Measurements from ENCODE around the gene TLK2. TPM values are rescaled to one million over a fixed set of nuclear protein-coding genes. Genes with fewer than 3 reads are reported as not detected.

TLK2 gene
- total RNA-seq, 1 experiment from 2014 or later = 48.6 TPM

DNA sequence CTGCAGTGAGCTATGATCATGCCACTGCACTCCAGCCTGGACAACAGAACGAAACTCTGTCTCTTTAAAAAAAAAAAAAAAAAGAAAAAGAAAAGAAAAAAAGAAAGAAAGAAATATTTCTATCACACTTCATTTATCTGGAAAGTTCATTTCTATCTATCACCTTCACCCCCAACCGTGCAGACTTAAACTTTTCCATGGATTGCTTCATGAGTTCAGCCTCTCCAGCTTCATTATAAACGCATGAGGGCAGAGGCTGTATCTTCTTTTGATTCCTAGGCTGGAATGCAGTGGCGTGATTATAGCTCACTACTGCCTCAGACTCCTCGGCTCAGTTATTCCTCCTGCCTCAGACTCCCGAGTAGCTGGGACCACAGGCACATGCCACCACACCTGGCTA is 177.0 kb downstream of the TLK2 start:
- Histone ChIP-seq H3K4me1 (ENCODE audit: low read length) (peaks cover 15% of the 10 kb centered on the region), H3K9me2 (replicated peaks; ENCODE audit: insufficient read depth, low read length) (no peaks in the 10 kb centered on the region), H3K79me2 (ENCODE audit: low read length) (no peaks in the 10 kb centered on the region), H3K4me3 (ENCODE audit: low read length) (no peak overlapping the region), H3K36me3 (ENCODE audit: insufficient read depth, low read length) (no peaks in the 10 kb centered on the region), H3K27me3 (ENCODE audit: low read length) (0 out of 2 replicates have a peak, but pooled peaks cover 2% of the 10 kb centered on the region), H3K9ac (ENCODE audit: low read length) (no peak overlapping the region), H3K27ac (ENCODE audit: low read length) (no peak overlapping the region), H3K9me3 (ENCODE audit: low read length) (no peaks in the 10 kb centered on the region), H2AFZ (ENCODE audit: low read length) (no peak overlapping the region), H4K20me1 (ENCODE audit: insufficient read depth, low read depth, low read length) (no peaks in the 10 kb centered on the region), H3K4me2 (ENCODE audit: low read depth, low read length, poor library complexity, severe bottlenecking) (no peak overlapping the region)
- no peak for DNase-seq

GRCh38 chr17:62656446-62656845 is 177.8 kb downstream of the TLK2 start:
- Histone ChIP-seq H4K20me1 (ENCODE audit: insufficient read depth, low read depth, low read length) (no peaks in the 10 kb centered on the region), H3K27ac (ENCODE audit: low read length) (no peak overlapping the region)

GRCh38 chr17:62657145-62657665 is 178.6 kb downstream of the TLK2 start:
- no peak overlapping the region for H2AFZ ChIP-seq (ENCODE audit: low read length)
- H3K4me1 ChIP-seq (ENCODE audit: low read length) = peaks cover 14% of the 10 kb centered on the region
- H3K27ac ChIP-seq (ENCODE audit: low read length) = no peak overlapping the region
- no peaks in the 10 kb centered on the region for H4K20me1 ChIP-seq (ENCODE audit: insufficient read depth, low read depth, low read length)
- no peaks in the 10 kb centered on the region for H3K79me2 ChIP-seq (ENCODE audit: low read length)
- H3K27me3 ChIP-seq (ENCODE audit: low read length) = no peaks in the 10 kb centered on the region
- H3K4me3 ChIP-seq (ENCODE audit: low read length) = no peak overlapping the region
- no peaks in the 10 kb centered on the region for H3K9me3 ChIP-seq (ENCODE audit: low read length)
- no peaks in the 10 kb centered on the region for H3K36me3 ChIP-seq (ENCODE audit: insufficient read depth, low read length)
- no peak for DNase-seq
- H3K4me2 ChIP-seq (ENCODE audit: low read depth, low read length, poor library complexity, severe bottlenecking) = no peak overlapping the region
- H3K9ac ChIP-seq (ENCODE audit: low read length) = no peak overlapping the region
- no peaks in the 10 kb centered on the region for H3K9me2 ChIP-seq (replicated peaks; ENCODE audit: insufficient read depth, low read length)

More at GRCh38 chr17:62656446-62656845, 177.8 kb downstream of the TLK2 start:
- H3K9me2 ChIP-seq (replicated peaks; ENCODE audit: insufficient read depth, low read length) = no peaks in the 10 kb centered on the region
- no peak for DNase-seq
- 0 out of 2 replicates have a peak, but pooled peaks cover 2% of the 10 kb centered on the region for H3K27me3 ChIP-seq (ENCODE audit: low read length)
- no peak overlapping the region for H3K4me3 ChIP-seq (ENCODE audit: low read length)
- H2AFZ ChIP-seq (ENCODE audit: low read length) = no peak overlapping the region
- no peak overlapping the region for H3K4me2 ChIP-seq (ENCODE audit: low read depth, low read length, poor library complexity, severe bottlenecking)
- no peak overlapping the region for H3K9ac ChIP-seq (ENCODE audit: low read length)
- H3K4me1 ChIP-seq (ENCODE audit: low read length) = peaks cover 15% of the 10 kb centered on the region
- no peaks in the 10 kb centered on the region for H3K36me3 ChIP-seq (ENCODE audit: insufficient read depth, low read length)
- no peaks in the 10 kb centered on the region for H3K9me3 ChIP-seq (ENCODE audit: low read length)
- H3K79me2 ChIP-seq (ENCODE audit: low read length) = no peaks in the 10 kb centered on the region

- H2AFZ ChIP-seq (ENCODE audit: low read length) = no peak overlapping the region
- no peaks in the 10 kb centered on the region for H3K79me2 ChIP-seq (ENCODE audit: low read length)
- H3K4me1 ChIP-seq (ENCODE audit: low read length) = peaks cover 9% of the 10 kb centered on the region
- H3K9me3 ChIP-seq (ENCODE audit: low read length) = no peaks in the 10 kb centered on the region
- no peak overlapping the region for H3K4me3 ChIP-seq (ENCODE audit: low read length)
- H3K36me3 ChIP-seq (ENCODE audit: insufficient read depth, low read length) = no peaks in the 10 kb centered on the region
- no peaks in the 10 kb centered on the region for H4K20me1 ChIP-seq (ENCODE audit: insufficient read depth, low read depth, low read length)
- no peaks in the 10 kb centered on the region for H3K27me3 ChIP-seq (ENCODE audit: low read length)
- DNase-seq = no peak
- H3K9me2 ChIP-seq (replicated peaks; ENCODE audit: insufficient read depth, low read length) = no peaks in the 10 kb centered on the region
- no peak overlapping the region for H3K4me2 ChIP-seq (ENCODE audit: low read depth, low read length, poor library complexity, severe bottlenecking)
- no peak overlapping the region for H3K27ac ChIP-seq (ENCODE audit: low read length)
- no peak overlapping the region for H3K9ac ChIP-seq (ENCODE audit: low read length)
These were observed 179.1 kb downstream of the TLK2 start for GRCh38 chr17:62657690-62658089.

DNA sequence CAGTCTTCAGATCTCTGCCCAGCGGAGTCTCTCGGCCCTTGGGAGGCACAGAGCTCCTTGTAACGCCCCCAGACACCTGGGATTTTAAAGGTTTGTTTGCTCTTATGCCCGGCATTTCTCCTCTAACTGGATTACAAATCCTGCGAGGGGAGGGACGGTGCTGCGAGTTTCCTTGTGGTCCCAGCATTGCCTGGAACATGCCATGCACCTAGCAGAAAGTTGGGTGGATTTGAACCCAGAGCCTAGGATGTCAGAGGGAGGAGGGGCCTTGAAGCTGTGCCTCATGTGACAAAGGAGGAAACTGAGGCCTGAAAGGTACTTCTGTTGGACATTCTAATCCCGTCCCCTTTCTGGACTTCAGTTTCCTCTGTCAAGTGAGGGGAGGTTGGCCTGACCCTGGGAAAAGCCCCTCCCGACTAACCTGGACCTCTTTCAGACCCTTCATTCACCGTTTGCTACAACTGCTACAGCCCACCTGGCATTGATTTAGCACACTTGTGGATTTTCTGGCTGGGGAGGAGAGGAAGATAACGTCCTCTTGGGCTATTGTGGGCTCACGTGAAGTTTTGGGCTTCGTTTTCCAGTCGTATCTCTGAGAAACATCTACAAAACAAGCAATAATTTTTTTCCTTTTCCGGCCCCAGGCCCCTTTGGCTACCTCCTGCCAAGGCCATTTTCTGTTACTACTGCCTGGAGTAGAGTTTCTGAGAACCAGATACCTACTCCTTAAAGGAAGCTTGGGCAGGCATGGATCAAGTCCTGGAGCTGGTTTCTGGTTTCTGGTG is 179.7 kb downstream of the TLK2 start:
- H3K9me2 ChIP-seq (replicated peaks; ENCODE audit: insufficient read depth, low read length) = no peaks in the 10 kb centered on the region
- DNase-seq = no peak
- H3K4me2 ChIP-seq (ENCODE audit: low read depth, low read length, poor library complexity, severe bottlenecking) = no peak overlapping the region
- no peak overlapping the region for H3K27ac ChIP-seq (ENCODE audit: low read length)
- no peaks in the 10 kb centered on the region for H3K79me2 ChIP-seq (ENCODE audit: low read length)
- H3K36me3 ChIP-seq (ENCODE audit: insufficient read depth, low read length) = no peaks in the 10 kb centered on the region
- H4K20me1 ChIP-seq (ENCODE audit: insufficient read depth, low read depth, low read length) = no peaks in the 10 kb centered on the region
- no peak overlapping the region for H3K9ac ChIP-seq (ENCODE audit: low read length)
- no peak overlapping the region for H3K4me3 ChIP-seq (ENCODE audit: low read length)
- no peaks in the 10 kb centered on the region for H3K27me3 ChIP-seq (ENCODE audit: low read length)
- H2AFZ ChIP-seq (ENCODE audit: low read length) = no peak overlapping the region
- H3K4me1 ChIP-seq (ENCODE audit: low read length) = peaks cover 2% of the 10 kb centered on the region
- no peaks in the 10 kb centered on the region for H3K9me3 ChIP-seq (ENCODE audit: low read length)

DNA sequence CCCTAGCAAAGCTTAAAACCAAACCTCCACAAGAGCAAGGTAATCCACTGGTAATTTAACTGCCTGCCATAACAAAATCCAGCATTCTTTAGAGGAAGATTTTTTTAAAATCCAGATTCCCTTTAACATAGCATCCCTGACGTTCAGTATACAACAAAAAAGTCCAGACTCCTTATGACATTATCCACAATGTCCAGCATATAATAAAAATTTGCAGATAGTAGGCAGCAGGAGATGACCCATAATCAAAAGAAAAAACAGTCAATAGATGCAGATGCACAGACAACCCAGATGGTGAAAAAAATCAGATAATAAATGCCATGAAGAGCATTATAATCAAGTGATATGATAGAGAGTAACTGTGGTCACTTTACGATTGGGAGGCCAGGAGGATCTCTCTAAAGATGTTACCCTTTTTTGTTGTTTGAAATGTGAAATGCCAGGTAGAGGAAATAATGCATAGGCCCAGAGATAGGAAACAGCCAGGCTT is 182.0 kb downstream of the TLK2 start:
- H3K9ac ChIP-seq (ENCODE audit: low read length) = no peak overlapping the region
- no peak for DNase-seq
- no peak overlapping the region for H2AFZ ChIP-seq (ENCODE audit: low read length)
- H4K20me1 ChIP-seq (ENCODE audit: insufficient read depth, low read depth, low read length) = no peaks in the 10 kb centered on the region
- H3K4me2 ChIP-seq (ENCODE audit: low read depth, low read length, poor library complexity, severe bottlenecking) = no peak overlapping the region
- H3K9me3 ChIP-seq (ENCODE audit: low read length) = no peaks in the 10 kb centered on the region
- no peaks in the 10 kb centered on the region for H3K9me2 ChIP-seq (replicated peaks; ENCODE audit: insufficient read depth, low read length)
- no peaks in the 10 kb centered on the region for H3K4me1 ChIP-seq (ENCODE audit: low read length)
- no peaks in the 10 kb centered on the region for H3K27me3 ChIP-seq (ENCODE audit: low read length)
- H3K36me3 ChIP-seq (ENCODE audit: insufficient read depth, low read length) = no peaks in the 10 kb centered on the region
- H3K4me3 ChIP-seq (ENCODE audit: low read length) = no peak overlapping the region
- H3K27ac ChIP-seq (ENCODE audit: low read length) = no peak overlapping the region
- H3K79me2 ChIP-seq (ENCODE audit: low read length) = no peaks in the 10 kb centered on the region

DNA sequence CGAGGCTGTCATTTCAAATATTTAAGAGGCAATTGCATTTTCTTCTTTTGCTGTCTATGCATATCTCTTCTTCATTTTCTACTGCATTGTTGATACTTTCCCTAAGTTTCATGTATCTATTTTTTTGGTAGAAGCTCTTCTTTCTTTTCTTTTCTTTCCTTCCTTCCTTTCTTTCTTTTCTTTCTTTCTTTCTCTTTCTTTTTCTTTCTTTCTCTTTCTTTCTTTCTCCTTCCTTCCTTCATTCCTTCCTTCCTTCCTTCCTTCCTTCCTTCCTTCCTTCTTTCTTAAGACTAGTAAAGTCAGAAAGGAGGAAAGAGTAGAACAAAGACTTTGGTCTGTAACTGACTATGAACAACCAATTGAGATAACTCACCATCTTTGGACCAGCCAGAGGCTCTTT is 182.7 kb downstream of the TLK2 start:
- Histone ChIP-seq H3K4me1 (ENCODE audit: low read length) (no peaks in the 10 kb centered on the region), H3K4me3 (ENCODE audit: low read length) (no peak overlapping the region), H3K27me3 (ENCODE audit: low read length) (no peaks in the 10 kb centered on the region), H3K36me3 (ENCODE audit: insufficient read depth, low read length) (no peaks in the 10 kb centered on the region), H2AFZ (ENCODE audit: low read length) (no peak overlapping the region), H4K20me1 (ENCODE audit: insufficient read depth, low read depth, low read length) (no peaks in the 10 kb centered on the region), H3K79me2 (ENCODE audit: low read length) (no peaks in the 10 kb centered on the region), H3K9ac (ENCODE audit: low read length) (no peak overlapping the region), H3K27ac (ENCODE audit: low read length) (no peak overlapping the region), H3K4me2 (ENCODE audit: low read depth, low read length, poor library complexity, severe bottlenecking) (no peak overlapping the region), H3K9me3 (ENCODE audit: low read length) (no peaks in the 10 kb centered on the region), H3K9me2 (replicated peaks; ENCODE audit: insufficient read depth, low read length) (no peaks in the 10 kb centered on the region)
- DNase-seq = no peak

GRCh38 chr17:62662855-62663254 is 184.2 kb downstream of the TLK2 start:
- H3K79me2 ChIP-seq (ENCODE audit: low read length) = no peaks in the 10 kb centered on the region
- no peaks in the 10 kb centered on the region for H3K4me1 ChIP-seq (ENCODE audit: low read length)
- no peak overlapping the region for H3K4me3 ChIP-seq (ENCODE audit: low read length)
- H3K36me3 ChIP-seq (ENCODE audit: insufficient read depth, low read length) = no peaks in the 10 kb centered on the region
- no peaks in the 10 kb centered on the region for H3K9me2 ChIP-seq (replicated peaks; ENCODE audit: insufficient read depth, low read length)
- no peak overlapping the region for H3K27ac ChIP-seq (ENCODE audit: low read length)
- no peaks in the 10 kb centered on the region for H3K9me3 ChIP-seq (ENCODE audit: low read length)
- no peaks in the 10 kb centered on the region for H3K27me3 ChIP-seq (ENCODE audit: low read length)
- DNase-seq = no peak
- H4K20me1 ChIP-seq (ENCODE audit: insufficient read depth, low read depth, low read length) = no peaks in the 10 kb centered on the region
- H3K9ac ChIP-seq (ENCODE audit: low read length) = no peak overlapping the region
- no peak overlapping the region for H3K4me2 ChIP-seq (ENCODE audit: low read depth, low read length, poor library complexity, severe bottlenecking)
- H2AFZ ChIP-seq (ENCODE audit: low read length) = no peak overlapping the region

Data from Karpas-422 (cell line).